ENCODE results near the gene HCN3.

Gene HCN3

DNA sequence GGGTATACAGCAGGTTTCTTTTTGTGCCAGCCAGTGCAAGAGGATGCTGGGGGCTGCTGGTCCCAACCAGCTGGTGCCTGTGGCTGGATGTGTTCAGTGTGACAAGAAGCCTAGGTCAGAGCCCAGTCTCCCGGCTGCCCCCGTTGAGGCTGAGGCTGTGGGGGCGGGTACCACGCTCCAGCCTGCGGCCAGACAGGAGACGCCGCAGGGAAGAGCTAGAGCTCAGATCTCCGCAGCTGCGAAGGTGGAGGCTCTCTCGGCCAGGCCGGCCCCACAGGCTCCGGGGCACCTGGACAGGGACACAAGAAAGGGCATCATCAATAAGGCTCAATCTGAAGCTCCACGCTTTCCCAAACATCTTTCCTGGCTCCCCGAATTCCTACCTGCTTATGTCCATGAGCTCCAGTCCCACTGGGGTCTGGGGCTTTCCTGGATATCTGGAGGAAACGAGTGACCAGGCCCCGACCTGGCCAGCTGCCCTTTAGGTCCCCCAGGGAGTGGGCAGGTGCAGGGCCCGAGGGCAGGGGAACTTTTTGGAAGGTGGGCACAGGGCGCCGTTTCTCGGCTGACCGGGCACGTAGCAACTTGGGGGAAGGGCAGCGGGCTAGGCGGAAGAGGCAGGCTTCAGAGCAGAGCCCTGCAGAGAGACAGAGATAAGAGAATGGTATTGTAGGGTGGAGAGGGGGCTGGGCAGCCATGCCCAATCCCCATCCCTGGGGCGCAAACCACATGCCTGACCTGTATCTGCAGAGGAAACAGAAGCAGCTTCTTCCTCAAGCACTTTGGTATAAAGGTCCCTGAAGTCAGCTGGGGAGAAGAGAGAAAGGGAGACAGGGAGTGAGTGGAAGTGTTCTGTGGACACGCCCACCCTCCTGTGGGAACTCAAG is 29.4 kb upstream of the HCN3 start:
- no peaks in the 10 kb centered on the region for H3K9me2 ChIP-seq (replicated peaks; ENCODE audit: low read depth, low read length)
- H3K36me3 ChIP-seq (ENCODE audit: insufficient read depth, low read length): no peaks in the 10 kb centered on the region
- no peak for TF ChIP-seq EZH2phosphoT487 (IDR thresholded peaks at IDR 0.05; ENCODE audit: borderline replicate concordance)
- H3K9me3 ChIP-seq (ENCODE audit: insufficient read depth, low read depth, low read length): no peaks in the 10 kb centered on the region
- no peaks in the 10 kb centered on the region for H3F3A ChIP-seq (ENCODE audit: low read depth)
- no peaks in the 10 kb centered on the region for H4K20me1 ChIP-seq (ENCODE audit: insufficient read depth, low read length, poor library complexity, severe bottlenecking)
- peaks cover 12% of the 10 kb centered on the region for H3K79me2 ChIP-seq (ENCODE audit: insufficient read depth, low read length)
- peaks cover 23% of the 10 kb centered on the region for H3K4me1 ChIP-seq (ENCODE audit: insufficient read depth, low read length, poor library complexity, severe bottlenecking)
- H3K4me2 ChIP-seq (ENCODE audit: low read depth, low read length, poor library complexity, severe bottlenecking): no peak overlapping the region
- no peaks in the 10 kb centered on the region for H3K27me3 ChIP-seq (ENCODE audit: insufficient read depth, low read length, poor library complexity, severe bottlenecking)
- H3K9ac ChIP-seq (ENCODE audit: low read depth, low read length, poor library complexity, severe bottlenecking): no peak overlapping the region
- H3K4me3 ChIP-seq (ENCODE audit: low read length, poor library complexity, severe bottlenecking): no peak overlapping the region
- H2AFZ ChIP-seq (ENCODE audit: low read length): no peak overlapping the region

DNA sequence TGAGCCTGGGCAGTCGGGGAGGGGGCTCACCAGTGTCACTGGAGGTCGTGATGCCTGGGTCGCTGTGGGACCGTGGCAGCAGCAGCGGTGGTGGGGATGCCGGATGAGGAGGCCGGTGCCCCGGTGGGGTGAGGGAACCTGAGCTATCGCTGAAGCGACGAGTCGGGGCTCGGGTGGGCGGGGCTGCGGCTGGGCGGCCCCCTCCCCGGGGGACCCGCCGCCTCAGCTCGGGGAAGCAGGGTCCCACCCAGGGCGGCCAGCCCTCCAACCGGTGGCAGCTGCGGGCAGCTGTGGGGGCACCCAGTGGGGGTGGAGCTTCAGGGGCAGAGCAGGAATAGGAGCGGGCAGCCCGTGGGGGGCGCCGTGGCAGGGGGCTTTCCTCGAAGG is 27.0 kb upstream of the HCN3 start:
- Histone ChIP-seq H3K9me2 (replicated peaks; ENCODE audit: low read depth, low read length) (no peaks in the 10 kb centered on the region), H3K4me3 (ENCODE audit: low read length, poor library complexity, severe bottlenecking) (peak overlapping the region; percentile 71), H2AFZ (ENCODE audit: low read length) (peak overlapping the region; percentile 83), H3K4me1 (ENCODE audit: insufficient read depth, low read length, poor library complexity, severe bottlenecking) (peaks cover 28% of the 10 kb centered on the region), H3K79me2 (ENCODE audit: insufficient read depth, low read length) (peaks cover 9% of the 10 kb centered on the region; the same call in 1 of the 2 replicates), H3F3A (ENCODE audit: low read depth) (no peaks in the 10 kb centered on the region), H4K20me1 (ENCODE audit: insufficient read depth, low read length, poor library complexity, severe bottlenecking) (no peaks in the 10 kb centered on the region), H3K9ac (ENCODE audit: low read depth, low read length, poor library complexity, severe bottlenecking) (peak overlapping the region; percentile 55), H3K36me3 (ENCODE audit: insufficient read depth, low read length) (no peaks in the 10 kb centered on the region), H3K9me3 (ENCODE audit: insufficient read depth, low read depth, low read length) (no peaks in the 10 kb centered on the region), H3K4me2 (ENCODE audit: low read depth, low read length, poor library complexity, severe bottlenecking) (peak overlapping the region; percentile 76), H3K27me3 (ENCODE audit: insufficient read depth, low read length, poor library complexity, severe bottlenecking) (no peaks in the 10 kb centered on the region)
- no peak for TF ChIP-seq EZH2phosphoT487 (IDR thresholded peaks at IDR 0.05; ENCODE audit: borderline replicate concordance)
- TF ChIP-seq, protein P1, sequence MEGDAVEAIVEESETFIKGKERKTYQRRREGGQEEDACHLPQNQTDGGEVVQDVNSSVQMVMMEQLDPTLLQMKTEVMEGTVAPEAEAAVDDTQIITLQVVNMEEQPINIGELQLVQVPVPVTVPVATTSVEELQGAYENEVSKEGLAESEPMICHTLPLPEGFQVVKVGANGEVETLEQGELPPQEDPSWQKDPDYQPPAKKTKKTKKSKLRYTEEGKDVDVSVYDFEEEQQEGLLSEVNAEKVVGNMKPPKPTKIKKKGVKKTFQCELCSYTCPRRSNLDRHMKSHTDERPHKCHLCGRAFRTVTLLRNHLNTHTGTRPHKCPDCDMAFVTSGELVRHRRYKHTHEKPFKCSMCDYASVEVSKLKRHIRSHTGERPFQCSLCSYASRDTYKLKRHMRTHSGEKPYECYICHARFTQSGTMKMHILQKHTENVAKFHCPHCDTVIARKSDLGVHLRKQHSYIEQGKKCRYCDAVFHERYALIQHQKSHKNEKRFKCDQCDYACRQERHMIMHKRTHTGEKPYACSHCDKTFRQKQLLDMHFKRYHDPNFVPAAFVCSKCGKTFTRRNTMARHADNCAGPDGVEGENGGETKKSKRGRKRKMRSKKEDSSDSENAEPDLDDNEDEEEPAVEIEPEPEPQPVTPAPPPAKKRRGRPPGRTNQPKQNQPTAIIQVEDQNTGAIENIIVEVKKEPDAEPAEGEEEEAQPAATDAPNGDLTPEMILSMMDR (conservative IDR thresholded peaks at IDR 0.05; ENCODE audit: low read length): no peak

DNA sequence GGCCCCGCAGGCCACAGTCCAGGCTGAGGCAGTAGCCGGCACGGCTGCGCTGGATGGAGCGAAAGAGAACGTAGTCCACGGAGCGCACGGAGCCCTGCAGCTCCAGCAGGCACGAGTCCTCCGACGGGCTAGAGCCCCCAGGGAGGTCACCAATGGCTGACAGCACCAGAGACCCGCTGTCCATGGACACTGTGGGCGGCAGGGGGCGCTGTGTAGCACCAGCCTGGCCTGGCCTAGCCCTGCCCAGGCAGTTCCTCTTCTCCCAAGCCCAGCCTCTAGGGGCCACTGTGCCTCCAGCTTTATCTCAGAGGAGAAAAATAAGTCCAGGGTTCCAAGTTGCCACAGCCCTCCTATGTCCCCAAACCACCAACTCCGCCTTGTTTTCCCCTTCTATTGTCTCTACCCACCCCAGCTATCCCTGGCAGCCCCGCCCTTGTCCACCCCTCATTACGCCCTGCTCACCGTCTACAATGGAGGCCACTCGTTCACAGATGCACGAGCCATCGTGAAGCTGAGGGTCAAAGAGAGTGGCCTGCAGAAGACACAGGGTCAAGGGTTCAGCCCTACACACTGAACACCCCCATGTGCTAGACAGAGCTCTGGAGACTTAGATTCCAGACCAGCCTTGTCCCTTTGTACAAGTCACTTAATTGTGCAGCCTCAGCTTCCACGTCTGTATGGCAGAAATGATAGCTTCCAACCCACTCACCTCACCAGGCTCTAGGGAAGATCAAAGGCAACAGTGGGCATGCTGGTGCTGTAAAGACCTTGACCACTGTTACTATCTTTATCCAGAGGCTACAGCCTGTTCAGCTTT is 26.4 kb upstream of the HCN3 start:
- peak overlapping the region; percentile 76 for H3K4me2 ChIP-seq (ENCODE audit: low read depth, low read length, poor library complexity, severe bottlenecking)
- no peaks in the 10 kb centered on the region for H4K20me1 ChIP-seq (ENCODE audit: insufficient read depth, low read length, poor library complexity, severe bottlenecking)
- H3K4me3 ChIP-seq (ENCODE audit: low read length, poor library complexity, severe bottlenecking): peak overlapping the region; percentile 71
- H3K4me1 ChIP-seq (ENCODE audit: insufficient read depth, low read length, poor library complexity, severe bottlenecking): peaks cover 26% of the 10 kb centered on the region
- TF ChIP-seq EZH2phosphoT487 (IDR thresholded peaks at IDR 0.05; ENCODE audit: borderline replicate concordance): no peak
- TF ChIP-seq, protein P1 (conservative IDR thresholded peaks at IDR 0.05; ENCODE audit: low read length): peak; percentile 100
- no peaks in the 10 kb centered on the region for H3K9me2 ChIP-seq (replicated peaks; ENCODE audit: low read depth, low read length)
- H2AFZ ChIP-seq (ENCODE audit: low read length): peak overlapping the region; percentile 83
- no peaks in the 10 kb centered on the region for H3K27me3 ChIP-seq (ENCODE audit: insufficient read depth, low read length, poor library complexity, severe bottlenecking)
- no peaks in the 10 kb centered on the region for H3F3A ChIP-seq (ENCODE audit: low read depth)
- no peaks in the 10 kb centered on the region for H3K36me3 ChIP-seq (ENCODE audit: insufficient read depth, low read length)
- H3K79me2 ChIP-seq (ENCODE audit: insufficient read depth, low read length): peaks cover 9% of the 10 kb centered on the region; the same call in 1 of the 2 replicates
- no peaks in the 10 kb centered on the region for H3K9me3 ChIP-seq (ENCODE audit: insufficient read depth, low read depth, low read length)
- peak overlapping the region; percentile 55 for H3K9ac ChIP-seq (ENCODE audit: low read depth, low read length, poor library complexity, severe bottlenecking)

All from Loucy (cell line).